Hematopoietic multipotent progenitor cell treated with erythropoietin and hydrocortisone succinate and interleukin-3 and kit ligand, for 8 days (in vitro differentiated cells): ENCODE results near the gene ANKRD13B.

Source experiments
- DNase-seq: peaks from one replicate; pipeline ENCODE4 v3.0.0-alpha.2; 2015

ANKRD13B gene

DNA sequence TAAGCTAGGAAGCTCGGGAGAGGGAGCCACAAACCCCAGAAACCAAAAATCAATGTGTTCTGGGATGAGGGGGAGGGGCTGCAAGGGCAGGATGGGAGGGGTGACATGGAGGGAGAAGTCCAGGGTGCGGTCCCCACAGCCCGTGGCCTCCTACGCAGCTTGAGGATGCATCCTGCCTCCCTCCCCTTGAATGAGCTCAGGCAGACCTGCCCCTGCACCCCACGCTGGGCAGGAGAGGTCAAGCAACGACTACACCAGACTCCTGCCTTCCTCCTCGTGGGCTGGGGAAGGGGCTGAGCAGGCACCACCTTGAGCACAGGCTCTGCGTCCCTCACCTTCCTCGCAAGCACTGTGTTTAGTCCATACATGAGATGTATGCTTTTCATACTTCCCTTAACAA is 3.9 kb downstream of the ANKRD13B start:
- DNase-seq = no peak

DNA sequence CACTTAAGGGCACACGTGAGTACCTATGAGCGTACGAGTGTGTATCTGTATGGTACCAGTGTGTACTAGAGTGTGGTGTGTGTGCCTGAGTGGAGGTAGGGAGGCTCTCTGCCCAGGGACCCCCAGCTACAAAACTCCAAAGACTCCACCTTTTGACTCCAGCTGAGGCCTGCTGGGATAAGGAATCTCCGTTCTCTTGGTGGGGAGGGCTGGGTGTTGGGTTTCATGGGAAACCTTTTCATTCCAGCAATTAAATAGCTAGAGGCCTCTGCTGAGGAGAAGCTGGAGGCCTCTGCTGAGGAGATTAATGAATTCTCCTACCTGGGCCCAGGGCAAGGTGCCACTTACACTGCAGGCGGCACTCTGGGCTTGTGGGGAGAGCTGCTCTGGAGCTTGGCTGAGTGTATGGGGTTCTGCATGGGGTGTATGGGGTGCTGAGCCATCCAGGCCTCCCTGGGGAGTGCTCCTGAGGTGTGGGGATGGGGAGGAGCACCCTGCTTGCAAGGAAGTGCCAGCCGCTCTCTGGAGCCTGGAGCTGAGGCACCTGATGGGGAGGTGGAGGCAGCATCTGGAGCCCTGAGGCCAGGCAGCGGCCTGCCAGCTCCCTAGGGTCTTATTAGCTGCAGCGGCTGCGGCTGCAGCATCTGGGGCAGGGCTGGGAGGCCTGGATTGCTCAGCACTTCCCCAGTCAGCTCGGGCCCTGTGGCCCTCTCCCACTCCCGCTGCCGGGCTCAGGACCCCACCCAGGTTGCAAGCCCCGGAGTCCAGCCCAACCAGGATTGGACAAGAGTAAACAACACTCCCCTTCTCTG is 4.6 kb downstream of the ANKRD13B start:
- no peak for DNase-seq

DNA sequence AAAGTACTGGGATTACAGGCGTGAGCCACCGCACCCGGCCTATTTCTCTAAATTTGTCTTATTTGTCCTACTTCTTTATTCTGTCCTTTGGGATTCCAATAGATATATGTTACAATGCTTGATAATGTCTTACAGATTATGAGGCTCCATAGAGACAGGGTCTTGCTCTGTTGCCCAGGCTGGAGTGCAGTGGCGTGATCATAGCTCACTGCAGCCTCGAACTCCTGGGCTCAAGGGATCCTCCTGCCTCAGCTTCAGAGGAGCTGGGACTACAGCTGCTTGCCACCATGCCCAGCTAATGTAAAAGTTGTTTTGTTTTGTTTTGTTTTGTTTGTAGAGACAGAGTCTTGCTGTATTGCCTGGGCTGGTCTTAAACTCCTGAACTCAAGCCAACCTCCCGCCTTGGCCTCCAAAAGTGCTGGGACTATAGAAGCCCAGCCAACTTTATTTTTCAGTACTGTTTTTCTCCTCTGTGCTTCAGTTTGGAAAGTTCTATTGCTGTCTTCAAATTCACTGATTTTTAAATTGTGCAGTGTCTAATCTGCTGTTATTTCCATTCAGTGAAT is 10.3 kb downstream of the ANKRD13B start:
- no peak for DNase-seq

DNA sequence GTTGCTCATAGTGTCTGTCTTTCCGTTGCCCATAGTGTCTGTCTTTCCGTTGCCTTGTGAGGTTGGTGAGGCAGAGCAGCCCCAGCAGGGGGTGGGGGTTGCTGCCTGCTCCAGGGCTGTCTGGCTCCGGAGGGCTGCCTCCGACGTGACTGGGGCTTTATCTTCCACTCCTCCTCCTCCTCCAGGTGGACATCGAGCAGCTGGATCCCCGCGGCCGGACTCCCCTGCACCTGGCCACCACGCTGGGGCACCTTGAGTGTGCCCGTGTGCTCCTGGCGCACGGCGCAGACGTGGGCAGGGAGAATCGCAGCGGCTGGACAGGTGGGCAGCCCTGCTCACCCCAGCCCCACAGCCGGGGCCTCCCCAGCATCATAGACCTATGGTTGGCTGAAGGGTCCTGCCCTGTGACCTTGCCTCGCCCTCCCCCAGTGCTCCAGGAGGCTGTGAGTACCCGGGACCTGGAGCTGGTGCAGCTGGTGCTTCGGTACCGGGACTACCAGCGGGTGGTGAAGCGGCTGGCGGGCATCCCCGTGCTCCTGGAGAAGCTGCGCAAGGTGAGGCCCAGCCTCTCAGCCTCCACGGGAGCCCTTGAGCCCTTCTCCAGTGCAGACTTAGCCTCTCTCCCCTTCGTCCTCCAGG is 14.7 kb downstream of the ANKRD13B start:
- DNase-seq = no peak

GRCh38 chr17:29608986-29609385 is 16.1 kb downstream of the ANKRD13B start:
- DNase-seq = no peak

- DNase-seq = no peak
Measured at GRCh38 chr17:29610395-29610794, 17.5 kb downstream of the ANKRD13B start.

DNA sequence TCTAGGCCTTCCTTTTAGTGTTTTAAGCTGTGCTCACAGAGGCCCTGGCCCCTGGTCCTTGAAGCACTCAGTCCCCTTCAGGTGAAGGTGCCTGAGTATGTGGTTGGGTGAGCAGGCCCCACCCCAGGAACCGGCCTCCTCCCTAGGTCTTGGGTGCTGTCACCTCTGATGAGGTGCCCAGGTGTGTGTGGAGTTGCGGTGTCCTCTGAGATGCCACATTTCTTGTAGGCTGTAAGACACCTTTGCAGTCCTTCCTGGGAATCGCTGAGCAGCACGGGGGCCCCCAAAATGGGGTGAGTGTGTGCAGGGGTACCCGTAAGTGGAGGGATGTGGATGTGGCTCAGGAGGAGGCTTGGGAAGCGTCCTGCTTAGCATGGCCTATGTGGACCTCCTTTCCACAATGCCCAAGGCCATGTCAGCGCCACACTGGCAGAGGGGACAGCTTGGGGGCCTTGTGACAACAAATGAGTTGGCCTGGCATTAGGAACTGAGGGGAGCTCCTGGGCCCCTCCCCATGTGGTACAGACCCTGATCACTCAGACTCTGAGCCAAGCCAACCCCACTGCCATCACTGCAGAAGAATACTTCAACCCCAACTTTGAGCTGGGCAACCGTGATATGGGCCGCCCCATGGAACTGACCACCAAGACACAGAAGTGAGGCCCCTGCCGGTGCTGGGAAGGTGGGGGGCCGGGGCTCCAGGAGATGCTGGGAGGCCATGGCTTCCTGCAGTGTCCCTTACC is 18.6 kb downstream of the ANKRD13B start:
- no peak for DNase-seq

- no peak for DNase-seq
Measured at GRCh38 chr17:29612094-29612403, 19.1 kb downstream of the ANKRD13B start.

- no peak for DNase-seq
Measured at GRCh38 chr17:29612404-29613280, 19.7 kb downstream of the ANKRD13B start.

- DNase-seq = peak; percentile 90
Measured at GRCh38 chr17:29613352-29613837, 20.5 kb downstream of the ANKRD13B start.

- DNase-seq = no peak
Measured at GRCh38 chr17:29613856-29614255, 20.9 kb downstream of the ANKRD13B start.

- no peak for DNase-seq
Measured at GRCh38 chr17:29614349-29615047, 21.6 kb downstream of the ANKRD13B start.

GRCh38 chr17:29615048-29615385 is 22.1 kb downstream of the ANKRD13B start:
- peak; percentile 81 for DNase-seq

DNA sequence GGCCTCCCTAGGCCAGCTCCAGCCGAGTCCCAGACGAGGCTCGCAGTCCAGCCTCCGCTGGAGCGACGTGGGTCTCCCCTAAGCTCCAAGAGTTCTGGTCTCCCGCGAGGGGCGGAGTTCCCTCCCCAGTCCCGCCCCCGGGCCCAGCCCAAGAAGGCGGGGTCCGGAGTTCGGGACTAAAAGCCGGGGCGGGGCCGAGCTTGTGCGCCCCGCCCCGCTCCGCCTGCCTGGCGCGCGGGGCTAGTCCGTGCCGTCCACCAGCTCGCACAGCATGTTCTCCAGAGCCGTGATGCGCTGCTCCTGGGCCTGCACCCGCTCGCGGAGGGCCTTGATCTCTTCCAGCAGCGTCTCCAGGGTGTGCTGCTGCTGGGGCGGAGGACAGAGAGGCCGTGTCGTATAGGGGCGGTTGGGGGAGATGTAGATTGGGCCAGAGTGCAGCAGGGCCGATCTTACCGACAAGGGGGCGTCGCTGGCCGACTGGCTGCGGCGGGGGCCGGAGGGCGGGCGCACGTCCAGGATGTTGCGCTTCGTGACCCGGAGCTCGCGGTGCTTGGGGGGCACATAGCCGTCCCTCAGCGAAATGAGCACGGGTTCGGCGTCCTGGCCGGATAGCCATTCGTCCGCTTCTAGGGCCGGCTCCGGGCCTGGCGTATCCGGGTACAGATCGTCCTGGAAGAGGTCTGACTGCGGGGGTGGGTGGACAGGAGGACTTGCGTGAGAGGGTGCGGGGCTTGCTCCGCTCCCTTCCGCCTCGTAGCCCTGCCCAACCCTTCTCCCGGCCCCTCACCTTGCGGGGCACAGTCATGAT is 22.8 kb downstream of the ANKRD13B start:
- DNase-seq = peak; percentile 87

- DNase-seq = no peak
Measured at GRCh38 chr17:29616300-29617048, 23.5 kb downstream of the ANKRD13B start.

- DNase-seq = peak; percentile 88
Measured at GRCh38 chr17:29617125-29617480, 24.2 kb downstream of the ANKRD13B start.

DNA sequence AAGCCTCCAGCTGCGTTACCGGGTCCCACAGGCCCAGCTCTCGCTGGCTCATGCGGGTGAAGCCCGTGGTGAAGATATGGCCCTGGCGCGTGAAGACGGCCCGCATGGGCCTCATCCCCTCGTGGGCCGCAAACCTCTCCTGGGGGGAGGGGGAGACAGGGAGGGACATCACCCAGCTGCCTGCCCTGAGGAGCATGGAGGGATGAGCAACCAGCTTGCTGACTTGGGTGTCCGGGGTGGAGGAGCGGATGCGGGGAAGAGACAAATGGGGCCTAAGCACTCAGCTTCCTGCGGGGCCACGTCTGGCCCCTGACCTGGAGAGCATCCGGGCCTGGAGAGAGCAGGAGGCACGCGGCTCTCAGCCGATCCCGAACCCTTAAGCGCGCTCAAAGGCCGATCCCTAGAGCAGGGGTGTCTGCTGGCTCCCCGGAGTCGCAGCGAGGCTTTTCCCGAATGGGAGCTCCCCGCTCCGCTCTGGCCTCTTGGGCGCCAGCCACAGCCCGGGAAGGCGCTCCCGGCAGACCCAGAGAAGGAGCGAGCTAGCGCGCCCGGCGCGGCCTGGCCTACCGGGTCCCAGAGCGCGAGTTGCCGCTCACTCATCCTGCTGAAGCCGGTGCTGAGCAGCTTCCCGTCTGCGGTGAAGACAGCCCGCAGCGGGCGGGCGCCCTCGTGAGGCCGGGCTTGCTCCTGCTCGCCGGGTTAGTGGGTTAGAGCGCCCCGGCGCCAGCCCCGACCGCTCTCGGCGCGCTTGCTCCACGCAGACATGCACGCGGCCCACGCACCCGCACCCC is 24.7 kb downstream of the ANKRD13B start:
- DNase-seq = peak; percentile 80

DNA sequence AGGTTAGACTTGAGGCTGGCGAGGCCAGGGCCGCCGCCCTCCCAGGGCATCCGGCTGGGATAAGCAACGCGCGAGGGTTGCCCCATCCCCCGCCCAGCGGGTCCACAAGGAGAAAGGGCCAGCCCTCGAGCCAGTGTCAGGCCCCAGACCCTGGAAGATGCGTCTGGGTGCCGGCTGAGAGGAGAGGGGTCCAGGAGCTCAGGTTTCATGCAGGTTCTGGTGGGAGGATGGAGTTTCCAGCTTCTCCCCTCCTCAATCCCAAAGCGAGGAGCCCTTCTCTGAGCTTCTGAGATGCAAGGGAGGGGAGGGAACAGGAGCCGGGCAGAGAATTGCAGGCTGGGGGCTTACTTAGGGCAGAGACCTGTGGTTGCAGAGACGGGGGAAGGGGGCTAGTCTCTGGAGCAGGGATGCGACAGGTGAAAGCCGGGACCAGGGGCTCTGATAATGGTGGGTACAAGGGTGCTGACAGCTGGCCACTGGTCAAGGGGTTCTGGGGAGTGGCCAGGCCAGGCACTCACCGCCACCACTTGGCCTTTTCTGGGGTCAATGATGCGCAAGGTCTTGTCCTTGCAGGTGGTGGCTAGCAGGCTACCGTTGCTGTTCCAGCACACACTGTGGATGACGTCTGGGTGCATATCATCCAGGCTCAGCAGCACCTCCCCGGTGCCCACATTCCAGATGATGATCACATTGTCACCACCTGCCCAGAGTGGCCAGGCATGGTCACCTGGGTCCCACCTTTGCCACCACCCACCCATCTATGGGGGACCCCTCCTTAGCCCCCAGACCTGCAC is 25.5 kb downstream of the ANKRD13B start:
- DNase-seq = no peak

DNA sequence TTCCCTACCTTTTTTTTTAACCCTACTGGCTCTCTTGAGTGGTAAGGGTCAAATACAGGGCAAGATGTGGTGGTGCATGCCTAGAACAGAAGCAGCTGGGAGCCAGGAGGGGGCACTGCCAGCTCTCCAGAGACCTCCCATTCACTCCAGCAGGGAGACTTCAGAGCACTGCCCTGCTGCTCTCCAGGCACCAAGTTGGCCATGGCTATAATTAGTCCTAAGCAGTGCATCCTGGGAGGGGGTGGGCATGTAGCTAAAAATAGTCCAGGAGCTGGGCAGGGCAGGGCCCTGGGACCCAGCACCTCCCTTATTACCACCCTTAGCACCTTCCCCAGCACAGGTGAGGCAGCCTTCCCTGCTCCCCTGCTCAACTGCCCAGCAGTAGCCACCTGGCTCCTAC is 26.3 kb downstream of the ANKRD13B start:
- DNase-seq = peak; percentile 35
